ENCODE measurements around the gene STRN3.

DNA sequence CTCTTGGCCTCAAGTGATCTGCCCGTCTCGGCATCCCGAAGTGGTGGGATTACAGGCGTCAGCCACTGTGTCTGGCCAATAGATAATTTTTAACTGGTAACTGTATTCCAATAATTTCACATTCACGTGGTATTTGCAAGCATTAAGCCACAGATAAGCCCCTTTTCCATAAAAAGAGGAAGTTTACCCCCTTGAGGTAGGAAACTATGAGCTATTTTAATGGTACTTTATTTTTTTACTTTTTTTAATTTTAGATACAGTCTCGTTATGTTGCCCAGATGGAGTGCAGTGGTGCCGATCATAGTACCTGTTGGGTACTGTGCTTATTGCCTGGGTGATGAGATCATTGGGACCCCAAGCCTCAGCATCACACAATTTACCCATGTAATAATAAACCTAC lies 43.6 kb downstream of the STRN3 start:
- TF ChIP-seq, protein P1, sequence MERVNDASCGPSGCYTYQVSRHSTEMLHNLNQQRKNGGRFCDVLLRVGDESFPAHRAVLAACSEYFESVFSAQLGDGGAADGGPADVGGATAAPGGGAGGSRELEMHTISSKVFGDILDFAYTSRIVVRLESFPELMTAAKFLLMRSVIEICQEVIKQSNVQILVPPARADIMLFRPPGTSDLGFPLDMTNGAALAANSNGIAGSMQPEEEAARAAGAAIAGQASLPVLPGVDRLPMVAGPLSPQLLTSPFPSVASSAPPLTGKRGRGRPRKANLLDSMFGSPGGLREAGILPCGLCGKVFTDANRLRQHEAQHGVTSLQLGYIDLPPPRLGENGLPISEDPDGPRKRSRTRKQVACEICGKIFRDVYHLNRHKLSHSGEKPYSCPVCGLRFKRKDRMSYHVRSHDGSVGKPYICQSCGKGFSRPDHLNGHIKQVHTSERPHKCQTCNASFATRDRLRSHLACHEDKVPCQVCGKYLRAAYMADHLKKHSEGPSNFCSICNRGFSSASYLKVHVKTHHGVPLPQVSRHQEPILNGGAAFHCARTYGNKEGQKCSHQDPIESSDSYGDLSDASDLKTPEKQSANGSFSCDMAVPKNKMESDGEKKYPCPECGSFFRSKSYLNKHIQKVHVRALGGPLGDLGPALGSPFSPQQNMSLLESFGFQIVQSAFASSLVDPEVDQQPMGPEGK (CRISPR knock-in tag; IDR thresholded peaks at IDR 0.05; ENCODE audit: borderline replicate concordance): no peak
- TF ChIP-seq ARNTL (CRISPR knock-in tag; IDR thresholded peaks at IDR 0.05; ENCODE audit: borderline replicate concordance, low read depth): no peak
- TF ChIP-seq CSDC2 (CRISPR knock-in tag; IDR thresholded peaks at IDR 0.05): no peak
- TF ChIP-seq, protein P2, sequence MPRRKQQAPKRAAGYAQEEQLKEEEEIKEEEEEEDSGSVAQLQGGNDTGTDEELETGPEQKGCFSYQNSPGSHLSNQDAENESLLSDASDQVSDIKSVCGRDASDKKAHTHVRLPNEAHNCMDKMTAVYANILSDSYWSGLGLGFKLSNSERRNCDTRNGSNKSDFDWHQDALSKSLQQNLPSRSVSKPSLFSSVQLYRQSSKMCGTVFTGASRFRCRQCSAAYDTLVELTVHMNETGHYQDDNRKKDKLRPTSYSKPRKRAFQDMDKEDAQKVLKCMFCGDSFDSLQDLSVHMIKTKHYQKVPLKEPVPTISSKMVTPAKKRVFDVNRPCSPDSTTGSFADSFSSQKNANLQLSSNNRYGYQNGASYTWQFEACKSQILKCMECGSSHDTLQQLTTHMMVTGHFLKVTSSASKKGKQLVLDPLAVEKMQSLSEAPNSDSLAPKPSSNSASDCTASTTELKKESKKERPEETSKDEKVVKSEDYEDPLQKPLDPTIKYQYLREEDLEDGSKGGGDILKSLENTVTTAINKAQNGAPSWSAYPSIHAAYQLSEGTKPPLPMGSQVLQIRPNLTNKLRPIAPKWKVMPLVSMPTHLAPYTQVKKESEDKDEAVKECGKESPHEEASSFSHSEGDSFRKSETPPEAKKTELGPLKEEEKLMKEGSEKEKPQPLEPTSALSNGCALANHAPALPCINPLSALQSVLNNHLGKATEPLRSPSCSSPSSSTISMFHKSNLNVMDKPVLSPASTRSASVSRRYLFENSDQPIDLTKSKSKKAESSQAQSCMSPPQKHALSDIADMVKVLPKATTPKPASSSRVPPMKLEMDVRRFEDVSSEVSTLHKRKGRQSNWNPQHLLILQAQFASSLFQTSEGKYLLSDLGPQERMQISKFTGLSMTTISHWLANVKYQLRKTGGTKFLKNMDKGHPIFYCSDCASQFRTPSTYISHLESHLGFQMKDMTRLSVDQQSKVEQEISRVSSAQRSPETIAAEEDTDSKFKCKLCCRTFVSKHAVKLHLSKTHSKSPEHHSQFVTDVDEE (CRISPR knock-in tag; IDR thresholded peaks at IDR 0.05): no peak
- TF ChIP-seq ZNF70 (CRISPR knock-in tag; IDR thresholded peaks at IDR 0.05): no peak
- TF ChIP-seq TCF4 (CRISPR knock-in tag; IDR thresholded peaks at IDR 0.05; ENCODE audit: borderline replicate concordance): no peak
- TF ChIP-seq SNAI2 (CRISPR knock-in tag; IDR thresholded peaks at IDR 0.05): no peak
- no peak for TF ChIP-seq PPARA (CRISPR knock-in tag; IDR thresholded peaks at IDR 0.05; ENCODE audit: borderline replicate concordance)
- TF ChIP-seq, protein P3, sequence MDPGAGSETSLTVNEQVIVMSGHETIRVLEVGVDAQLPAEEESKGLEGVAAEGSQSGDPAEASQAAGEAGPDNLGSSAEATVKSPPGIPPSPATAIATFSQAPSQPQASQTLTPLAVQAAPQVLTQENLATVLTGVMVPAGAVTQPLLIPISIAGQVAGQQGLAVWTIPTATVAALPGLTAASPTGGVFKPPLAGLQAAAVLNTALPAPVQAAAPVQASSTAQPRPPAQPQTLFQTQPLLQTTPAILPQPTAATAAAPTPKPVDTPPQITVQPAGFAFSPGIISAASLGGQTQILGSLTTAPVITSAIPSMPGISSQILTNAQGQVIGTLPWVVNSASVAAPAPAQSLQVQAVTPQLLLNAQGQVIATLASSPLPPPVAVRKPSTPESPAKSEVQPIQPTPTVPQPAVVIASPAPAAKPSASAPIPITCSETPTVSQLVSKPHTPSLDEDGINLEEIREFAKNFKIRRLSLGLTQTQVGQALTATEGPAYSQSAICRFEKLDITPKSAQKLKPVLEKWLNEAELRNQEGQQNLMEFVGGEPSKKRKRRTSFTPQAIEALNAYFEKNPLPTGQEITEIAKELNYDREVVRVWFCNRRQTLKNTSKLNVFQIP (CRISPR knock-in tag; IDR thresholded peaks at IDR 0.05; ENCODE audit: borderline replicate concordance, low read depth): no peak
- no peak for TF ChIP-seq GLIS3 (CRISPR knock-in tag; IDR thresholded peaks at IDR 0.05)

Data from SK-N-SH treated with all-trans-retinoic acid at 6 μM for 48 hours (cell line).